Fibroblast of mammary gland (primary cell): Measurements from ENCODE around the gene MAEA.

ENCODE experiments used
- DNase-seq: peaks from one replicate; pipeline ENCODE4 v3.0.0-alpha.2; 2010; ENCODE audit warnings: low read depth
- H3K4me3 ChIP-seq: 2 replicates; pipeline ENCODE4 v1.5.1; 2011; ENCODE audit warnings: low read depth, mild to moderate bottlenecking, low read length, moderate library complexity; ENCODE audit not compliant: control insufficient read depth
- TF ChIP-seq, protein P1 (sequence below): conservative IDR thresholded peaks from 2 replicates; pipeline ENCODE4 v1.5.1; 2011; ENCODE audit warnings: low read depth, low read length, inconsistent platforms; ENCODE audit not compliant: control insufficient read depth, insufficient read depth

Gene MAEA

DNA sequence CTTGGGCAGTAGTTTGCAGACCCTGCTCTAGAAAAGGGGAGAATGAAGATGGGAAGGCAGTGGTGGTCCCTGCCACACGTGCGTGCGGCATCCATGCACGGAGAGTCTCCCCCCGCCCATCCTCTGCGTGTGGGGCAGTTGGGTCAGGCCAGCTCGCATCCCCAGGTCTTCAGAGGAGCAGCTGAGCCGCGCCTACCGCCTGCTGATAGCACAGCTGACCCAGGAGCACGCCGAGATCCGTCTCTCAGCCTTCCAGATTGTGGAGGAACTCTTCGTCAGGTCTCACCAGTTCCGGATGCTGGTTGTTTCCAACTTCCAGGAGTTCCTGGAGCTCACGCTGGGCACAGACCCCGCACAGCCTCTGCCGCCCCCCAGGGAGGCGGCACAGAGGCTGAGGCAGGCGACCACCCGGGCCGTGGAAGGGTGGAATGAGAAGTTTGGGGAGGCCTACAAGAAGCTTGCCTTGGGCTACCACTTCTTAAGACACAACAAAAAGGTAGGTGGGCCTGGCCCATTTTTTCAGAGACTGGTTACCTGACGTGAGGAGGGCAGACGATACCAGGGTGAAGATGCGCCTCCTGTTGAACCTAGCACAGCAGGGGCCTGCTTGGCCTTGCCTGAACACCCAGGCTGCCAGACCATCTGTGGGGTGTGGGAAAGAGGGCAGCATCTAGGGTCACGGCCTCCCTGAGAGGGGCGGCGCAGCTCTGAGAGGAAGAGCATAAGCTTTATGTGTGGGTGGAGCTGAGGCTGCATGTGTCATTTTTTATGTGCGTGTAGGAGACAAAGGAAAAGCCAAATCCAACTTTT is 59.9 kb downstream of the MAEA start:
- DNase-seq = peak; percentile 38
- TF ChIP-seq, protein P1, sequence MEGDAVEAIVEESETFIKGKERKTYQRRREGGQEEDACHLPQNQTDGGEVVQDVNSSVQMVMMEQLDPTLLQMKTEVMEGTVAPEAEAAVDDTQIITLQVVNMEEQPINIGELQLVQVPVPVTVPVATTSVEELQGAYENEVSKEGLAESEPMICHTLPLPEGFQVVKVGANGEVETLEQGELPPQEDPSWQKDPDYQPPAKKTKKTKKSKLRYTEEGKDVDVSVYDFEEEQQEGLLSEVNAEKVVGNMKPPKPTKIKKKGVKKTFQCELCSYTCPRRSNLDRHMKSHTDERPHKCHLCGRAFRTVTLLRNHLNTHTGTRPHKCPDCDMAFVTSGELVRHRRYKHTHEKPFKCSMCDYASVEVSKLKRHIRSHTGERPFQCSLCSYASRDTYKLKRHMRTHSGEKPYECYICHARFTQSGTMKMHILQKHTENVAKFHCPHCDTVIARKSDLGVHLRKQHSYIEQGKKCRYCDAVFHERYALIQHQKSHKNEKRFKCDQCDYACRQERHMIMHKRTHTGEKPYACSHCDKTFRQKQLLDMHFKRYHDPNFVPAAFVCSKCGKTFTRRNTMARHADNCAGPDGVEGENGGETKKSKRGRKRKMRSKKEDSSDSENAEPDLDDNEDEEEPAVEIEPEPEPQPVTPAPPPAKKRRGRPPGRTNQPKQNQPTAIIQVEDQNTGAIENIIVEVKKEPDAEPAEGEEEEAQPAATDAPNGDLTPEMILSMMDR = no peak
- H3K4me3 ChIP-seq = no peak overlapping the region

DNA sequence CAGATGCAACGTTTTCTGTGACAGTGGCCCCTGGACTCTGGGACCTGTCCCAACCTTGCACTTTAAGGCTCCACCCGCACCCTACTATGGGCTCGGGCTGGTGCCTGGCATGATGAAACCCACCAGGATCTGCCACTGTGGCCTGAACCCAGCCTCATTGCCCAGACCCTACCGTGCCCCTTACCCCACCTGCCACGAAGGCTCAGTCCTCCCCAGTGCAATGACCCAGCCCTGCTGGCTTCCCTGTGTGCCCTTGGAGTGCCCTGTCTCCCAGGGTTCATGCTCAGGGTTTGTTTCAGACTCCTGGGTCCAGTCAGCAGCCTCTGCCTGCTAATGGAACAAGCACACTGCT is 60.5 kb downstream of the MAEA start:
- no peak for DNase-seq
- H3K4me3 ChIP-seq = no peak overlapping the region
- TF ChIP-seq, protein P1 = no peak

DNA sequence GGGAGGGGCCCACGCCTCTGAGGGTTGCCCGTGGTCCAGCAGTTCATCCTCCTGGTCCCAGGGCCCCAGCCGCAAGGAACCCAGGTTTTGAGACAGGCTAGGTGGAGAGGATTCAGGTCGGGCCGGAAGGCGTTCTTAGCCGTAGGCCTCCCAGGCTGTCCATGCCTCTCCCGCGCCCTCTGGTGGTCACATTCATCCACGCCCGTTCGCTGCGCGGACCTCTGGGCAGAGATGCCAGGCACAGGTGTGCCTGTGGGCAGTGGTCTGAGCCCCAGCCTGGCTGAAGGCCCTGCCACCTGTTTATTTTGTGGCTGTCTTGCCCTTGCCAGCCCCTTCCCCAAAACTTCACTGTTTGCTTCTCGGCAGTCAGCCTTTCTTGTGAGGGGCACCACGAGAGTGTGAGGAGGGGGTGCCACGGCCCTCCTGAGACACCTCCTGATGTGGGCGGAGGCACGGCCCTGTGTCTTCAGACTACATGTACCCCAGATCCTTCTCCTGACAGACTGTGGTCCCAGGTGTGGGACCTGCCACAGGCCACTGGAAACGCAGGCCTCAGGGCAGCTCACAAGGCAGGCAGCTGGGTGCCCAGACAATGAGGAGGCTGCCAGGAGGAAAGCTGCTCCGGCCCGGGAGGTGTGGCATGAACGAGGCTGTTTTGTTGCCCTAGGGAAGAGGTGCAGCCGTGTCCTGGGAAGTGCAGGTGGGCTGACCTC is 62.3 kb downstream of the MAEA start:
- peak; percentile 69 for DNase-seq
- H3K4me3 ChIP-seq = no peak overlapping the region
- TF ChIP-seq, protein P1 = peak; percentile 86

DNA sequence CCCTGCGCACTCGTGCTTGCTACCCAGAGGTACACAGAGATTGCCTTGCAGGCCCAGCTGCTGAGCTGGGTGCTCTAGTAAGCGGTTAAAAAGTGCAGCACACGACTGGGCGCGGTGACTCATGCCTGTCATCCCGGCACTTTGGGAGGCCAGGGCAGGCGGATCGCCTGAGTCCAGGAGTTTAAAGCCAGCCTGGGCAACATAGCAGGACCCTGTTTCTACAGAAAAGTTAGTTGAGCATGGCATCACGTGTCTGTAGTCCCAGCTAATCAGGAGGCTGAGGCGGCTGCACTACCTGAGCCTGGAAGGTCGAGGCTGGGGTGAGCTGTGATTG is 62.8 kb downstream of the MAEA start:
- H3K4me3 ChIP-seq = no peak overlapping the region
- DNase-seq = no peak
- TF ChIP-seq, protein P1 = no peak

DNA sequence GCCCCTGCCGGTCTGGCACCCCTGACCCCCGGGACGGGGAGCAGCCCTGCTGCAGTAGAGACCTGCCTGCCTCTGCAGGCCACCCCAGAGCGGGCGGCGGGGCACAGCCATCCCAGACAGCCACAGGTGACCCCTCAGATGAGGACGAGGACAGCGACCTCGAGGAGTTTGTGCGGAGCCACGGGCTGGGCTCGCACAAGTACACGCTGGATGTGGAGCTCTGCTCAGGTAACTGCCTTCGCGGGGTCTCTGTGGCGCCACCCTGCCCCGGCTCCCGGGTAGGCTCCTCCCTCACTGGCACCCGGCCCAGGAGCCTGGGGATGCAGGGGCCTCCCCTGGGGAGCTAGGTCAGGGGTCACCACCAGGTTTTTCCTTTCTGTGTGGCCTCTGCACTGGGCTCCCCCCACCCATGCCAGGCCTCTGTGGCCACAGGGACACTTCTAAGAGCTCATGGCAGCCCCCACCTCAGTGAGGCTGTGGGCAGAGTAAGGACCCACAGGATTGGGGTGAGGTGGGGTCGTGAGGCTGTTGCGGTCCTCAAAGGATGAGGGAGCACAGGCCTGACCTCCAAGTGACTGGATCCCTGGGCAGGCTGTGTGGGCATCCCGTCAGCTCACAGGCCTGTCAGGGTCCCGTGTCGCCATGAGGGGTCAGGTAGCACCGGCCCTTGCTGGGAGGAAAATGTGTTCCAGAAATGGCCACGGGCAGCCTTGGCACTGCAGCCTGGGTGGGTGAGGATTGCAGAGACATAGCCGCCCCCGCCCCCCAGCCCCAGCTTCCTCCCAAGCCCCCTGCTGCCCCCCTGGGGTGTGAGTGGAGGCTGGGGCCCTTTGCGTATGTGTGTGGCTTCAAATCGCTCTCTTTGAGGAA is 63.7 kb downstream of the MAEA start:
- DNase-seq = no peak
- no peak overlapping the region for H3K4me3 ChIP-seq
- TF ChIP-seq, protein P1 = no peak

DNA sequence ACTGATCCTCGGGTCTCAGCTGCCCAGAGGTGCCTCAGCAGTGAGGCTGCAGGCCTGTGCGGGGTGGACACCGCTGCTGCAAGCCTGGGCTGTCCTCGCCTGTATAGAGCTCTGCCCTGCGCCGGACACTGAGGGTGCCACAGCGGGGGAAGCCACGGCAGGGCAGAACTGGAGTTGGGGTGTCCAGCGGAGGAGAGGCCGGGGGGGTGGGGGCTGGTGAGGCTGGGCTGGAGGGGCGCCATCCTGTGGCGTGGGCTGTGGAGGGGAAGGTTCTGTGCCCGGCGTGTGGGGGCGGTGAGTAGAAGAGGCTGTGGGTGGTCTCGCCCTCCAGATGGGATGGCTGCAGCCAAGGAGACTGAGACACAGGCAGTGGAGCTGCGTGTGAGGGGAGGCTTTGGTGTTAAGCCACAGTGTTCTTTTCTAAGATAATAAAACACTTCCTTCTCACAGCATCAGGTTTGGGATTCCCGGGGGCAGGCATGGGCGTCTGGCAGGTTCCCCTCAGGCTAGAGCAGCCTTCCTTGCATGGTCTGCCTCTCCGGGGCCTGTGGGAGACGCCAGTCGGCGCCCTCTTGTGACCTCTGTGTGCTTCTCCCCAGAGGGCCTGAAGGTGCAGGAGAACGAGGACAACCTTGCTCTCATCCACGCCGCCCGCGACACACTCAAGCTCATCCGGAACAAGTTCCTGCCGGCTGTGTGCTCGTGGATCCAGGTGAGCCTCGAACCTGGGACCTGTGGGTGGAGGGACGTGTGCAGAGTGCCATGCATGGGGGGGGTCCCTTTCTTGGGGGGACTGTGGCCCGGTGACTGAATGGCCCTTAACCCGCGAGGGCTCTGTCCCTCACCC is 64.7 kb downstream of the MAEA start:
- TF ChIP-seq, protein P1 = no peak
- no peak overlapping the region for H3K4me3 ChIP-seq

More for the DNA sequence above, 64.7 kb downstream of the MAEA start:
- DNase-seq = no peak
